ENCODE data around the gene USHBP1. TPM values are rescaled to one million over a fixed set of nuclear protein-coding genes. Genes with fewer than 3 reads are reported as not detected.
A peak's percentile ranks its signal among the peaks of the same experiment; 100 is the strongest.

The USHBP1 gene
- total and polyA plus RNA-seq, 9 donors: 1.1 to 8.9 (median 2.0) TPM

- Histone ChIP-seq H3K27me3 (no peaks in the 10 kb centered on the region), H3K4me3 (no peak overlapping the region), H3K36me3 (no peaks in the 10 kb centered on the region), H3K4me1 (ENCODE audit: insufficient read depth) (no peaks in the 10 kb centered on the region), H3K9me3 (no peaks in the 10 kb centered on the region), H3K27ac (no peak overlapping the region)
- DNase-seq: no peak
- intact Hi-C loops (cut with DNase I): no loop called here
- TF ChIP-seq EP300 (IDR thresholded peaks at IDR 0.05): no peak
- TF ChIP-seq, protein P1, sequence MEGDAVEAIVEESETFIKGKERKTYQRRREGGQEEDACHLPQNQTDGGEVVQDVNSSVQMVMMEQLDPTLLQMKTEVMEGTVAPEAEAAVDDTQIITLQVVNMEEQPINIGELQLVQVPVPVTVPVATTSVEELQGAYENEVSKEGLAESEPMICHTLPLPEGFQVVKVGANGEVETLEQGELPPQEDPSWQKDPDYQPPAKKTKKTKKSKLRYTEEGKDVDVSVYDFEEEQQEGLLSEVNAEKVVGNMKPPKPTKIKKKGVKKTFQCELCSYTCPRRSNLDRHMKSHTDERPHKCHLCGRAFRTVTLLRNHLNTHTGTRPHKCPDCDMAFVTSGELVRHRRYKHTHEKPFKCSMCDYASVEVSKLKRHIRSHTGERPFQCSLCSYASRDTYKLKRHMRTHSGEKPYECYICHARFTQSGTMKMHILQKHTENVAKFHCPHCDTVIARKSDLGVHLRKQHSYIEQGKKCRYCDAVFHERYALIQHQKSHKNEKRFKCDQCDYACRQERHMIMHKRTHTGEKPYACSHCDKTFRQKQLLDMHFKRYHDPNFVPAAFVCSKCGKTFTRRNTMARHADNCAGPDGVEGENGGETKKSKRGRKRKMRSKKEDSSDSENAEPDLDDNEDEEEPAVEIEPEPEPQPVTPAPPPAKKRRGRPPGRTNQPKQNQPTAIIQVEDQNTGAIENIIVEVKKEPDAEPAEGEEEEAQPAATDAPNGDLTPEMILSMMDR (IDR thresholded peaks at IDR 0.05): no peak
- WGBS, 3 donors: 65 to 68% (median 66%) methylated on average over 24 of the region's 24 CpGs
Measured at GRCh38 chr19:17240062-17240752, 24.3 kb downstream of the USHBP1 start.

DNA sequence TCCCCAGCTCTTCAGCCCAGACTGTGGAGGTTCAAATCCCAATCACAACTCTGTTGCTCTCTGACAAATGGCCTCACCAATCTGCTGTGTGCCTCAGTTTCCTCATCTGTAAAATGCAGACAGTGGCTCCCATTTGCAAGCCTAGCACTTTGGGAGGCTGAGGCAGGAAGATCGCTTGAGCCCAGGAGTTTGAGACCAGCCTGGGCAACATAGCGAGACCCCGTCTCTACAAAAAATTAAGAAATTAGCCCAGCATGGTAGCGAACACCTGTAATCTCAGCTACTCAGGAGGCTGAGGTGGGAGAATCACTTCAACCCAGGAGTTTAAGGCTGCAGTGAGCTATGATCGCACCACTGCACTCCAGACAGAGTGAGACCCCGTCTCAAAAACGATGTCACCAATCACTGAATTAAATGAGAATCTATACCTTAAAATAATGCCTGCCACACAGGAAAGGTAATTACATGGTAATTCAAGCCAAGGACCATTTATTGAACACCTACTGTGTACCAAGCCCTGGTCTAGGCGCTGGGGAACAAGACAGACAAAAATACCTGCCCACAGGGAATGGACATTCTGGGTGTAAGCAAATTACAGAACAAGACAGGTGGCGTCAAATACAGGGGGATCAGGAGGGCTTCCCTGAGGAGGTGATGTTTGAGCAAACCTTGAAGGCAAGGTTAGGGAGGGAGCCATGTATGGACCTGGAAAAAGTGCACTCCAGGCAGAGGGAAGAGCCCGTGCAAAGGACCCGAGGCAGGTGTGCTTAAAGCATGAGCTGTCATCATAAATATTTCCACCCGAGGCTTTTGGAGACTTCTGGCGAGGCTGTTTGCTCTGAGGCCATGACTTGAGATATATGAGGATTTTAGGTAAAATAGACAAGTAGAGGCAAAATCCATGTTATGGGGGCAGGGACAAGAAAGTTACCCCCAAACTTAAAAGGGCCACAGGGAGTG, 26.5 kb downstream of the USHBP1 start:
- Histone ChIP-seq H3K36me3 (no peaks in the 10 kb centered on the region), H3K27me3 (no peaks in the 10 kb centered on the region), H3K9me3 (no peaks in the 10 kb centered on the region), H3K4me1 (ENCODE audit: insufficient read depth) (peaks cover 4% of the 10 kb centered on the region), H3K27ac (no peak overlapping the region), H3K4me3 (no peak overlapping the region)
- intact Hi-C loops (cut with DNase I): no loop called here
- 88 to 92% (median 91%) methylated on average over 13 of the region's 13 CpGs for WGBS, 3 donors
- no peak for TF ChIP-seq POLR2A (IDR thresholded peaks at IDR 0.05)
- TF ChIP-seq, protein P1 (IDR thresholded peaks at IDR 0.05): no peak
- no peak for TF ChIP-seq EP300 (IDR thresholded peaks at IDR 0.05)
- no peak for DNase-seq

DNA sequence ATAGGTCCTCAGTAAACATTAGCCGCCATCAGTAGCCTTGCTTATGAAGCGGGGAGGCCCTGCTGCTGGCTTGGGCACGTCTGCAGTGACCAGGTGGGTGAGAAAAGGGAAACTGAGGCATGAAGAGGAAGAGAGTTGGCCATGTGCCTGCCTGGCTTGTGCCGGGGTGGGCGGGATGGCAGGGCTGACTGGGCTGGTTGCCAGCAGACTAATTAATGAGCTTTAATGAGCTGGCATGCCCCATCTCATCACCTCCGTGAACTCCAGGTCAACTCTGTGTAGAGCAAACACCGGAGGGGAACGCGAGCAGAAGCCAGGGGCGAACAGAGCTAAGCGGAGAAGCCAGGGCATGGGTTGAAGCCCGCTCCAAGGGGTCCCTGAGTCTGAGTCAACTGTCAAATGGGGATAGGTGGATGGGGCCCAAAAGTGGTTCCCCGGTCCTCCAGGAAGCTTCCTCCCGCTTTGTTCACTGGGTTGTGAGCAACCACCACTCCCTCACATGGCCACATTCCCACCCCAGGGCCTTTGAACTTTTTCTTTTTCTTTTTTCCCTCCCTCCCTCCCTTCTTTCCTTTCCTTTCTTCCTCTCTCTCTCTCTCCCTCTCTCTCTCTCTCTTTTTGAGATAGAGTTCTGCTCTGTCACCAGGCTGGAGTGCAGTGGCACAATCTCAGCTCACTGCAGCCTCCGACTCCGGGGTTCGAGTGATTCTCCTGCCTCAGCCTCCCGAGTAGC, 27.6 kb downstream of the USHBP1 start:
- peak overlapping the region in 1 of 2 donors; percentile 14 for H3K27ac ChIP-seq
- no peaks in the 10 kb centered on the region for H3K36me3 ChIP-seq
- H3K9me3 ChIP-seq: no peaks in the 10 kb centered on the region
- H3K4me3 ChIP-seq: no peak overlapping the region
- peak in 2 of 5 donors; percentile 53 to 64 for DNase-seq
- TF ChIP-seq, protein P1 (IDR thresholded peaks at IDR 0.05): no peak
- no peak for TF ChIP-seq EP300 (IDR thresholded peaks at IDR 0.05)
- no peak for TF ChIP-seq POLR2A (IDR thresholded peaks at IDR 0.05)
- no peaks in the 10 kb centered on the region for H3K27me3 ChIP-seq
- peaks cover 4% of the 10 kb centered on the region for H3K4me1 ChIP-seq (ENCODE audit: insufficient read depth)
- intact Hi-C loops (cut with DNase I): no loop called here
- WGBS, 3 donors: 85 to 87% (median 85%) methylated on average over 17 to 18 of the region's 18 CpGs
